ENCODE measurements around the gene ADGRV1. TPM values are rescaled to one million over a fixed set of nuclear protein-coding genes. Genes with fewer than 3 reads are reported as not detected.

Gene ADGRV1
- total RNA-seq, 4 donors from 2014 or later: 1.9 to 11.3 TPM; not detected in 2

- H3K27ac ChIP-seq: no peak overlapping the region
- TF ChIP-seq, protein P1, sequence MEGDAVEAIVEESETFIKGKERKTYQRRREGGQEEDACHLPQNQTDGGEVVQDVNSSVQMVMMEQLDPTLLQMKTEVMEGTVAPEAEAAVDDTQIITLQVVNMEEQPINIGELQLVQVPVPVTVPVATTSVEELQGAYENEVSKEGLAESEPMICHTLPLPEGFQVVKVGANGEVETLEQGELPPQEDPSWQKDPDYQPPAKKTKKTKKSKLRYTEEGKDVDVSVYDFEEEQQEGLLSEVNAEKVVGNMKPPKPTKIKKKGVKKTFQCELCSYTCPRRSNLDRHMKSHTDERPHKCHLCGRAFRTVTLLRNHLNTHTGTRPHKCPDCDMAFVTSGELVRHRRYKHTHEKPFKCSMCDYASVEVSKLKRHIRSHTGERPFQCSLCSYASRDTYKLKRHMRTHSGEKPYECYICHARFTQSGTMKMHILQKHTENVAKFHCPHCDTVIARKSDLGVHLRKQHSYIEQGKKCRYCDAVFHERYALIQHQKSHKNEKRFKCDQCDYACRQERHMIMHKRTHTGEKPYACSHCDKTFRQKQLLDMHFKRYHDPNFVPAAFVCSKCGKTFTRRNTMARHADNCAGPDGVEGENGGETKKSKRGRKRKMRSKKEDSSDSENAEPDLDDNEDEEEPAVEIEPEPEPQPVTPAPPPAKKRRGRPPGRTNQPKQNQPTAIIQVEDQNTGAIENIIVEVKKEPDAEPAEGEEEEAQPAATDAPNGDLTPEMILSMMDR (IDR thresholded peaks at IDR 0.05): no peak
- no peak for TF ChIP-seq POLR2A (IDR thresholded peaks at IDR 0.05)
- no peaks in the 10 kb centered on the region for H3K27me3 ChIP-seq
- no peak for DNase-seq
- peaks cover 0 to 3% of the 10 kb centered on the region in 2 donors for H3K4me1 ChIP-seq
- no peaks in the 10 kb centered on the region for H3K9me3 ChIP-seq
- H3K4me3 ChIP-seq: no peak overlapping the region
- H3K36me3 ChIP-seq: no peaks in the 10 kb centered on the region
- intact Hi-C loops (cut with DNase I; ENCODE audit: low total_unique reads): loop anchor here (10.0 kb wide), 1 partner anchor 119 kb away; no protein-coding TSS in a partner anchor
These were observed 24.8 kb upstream of the ADGRV1 start for GRCh38 chr5:90533794-90534193.

DNA sequence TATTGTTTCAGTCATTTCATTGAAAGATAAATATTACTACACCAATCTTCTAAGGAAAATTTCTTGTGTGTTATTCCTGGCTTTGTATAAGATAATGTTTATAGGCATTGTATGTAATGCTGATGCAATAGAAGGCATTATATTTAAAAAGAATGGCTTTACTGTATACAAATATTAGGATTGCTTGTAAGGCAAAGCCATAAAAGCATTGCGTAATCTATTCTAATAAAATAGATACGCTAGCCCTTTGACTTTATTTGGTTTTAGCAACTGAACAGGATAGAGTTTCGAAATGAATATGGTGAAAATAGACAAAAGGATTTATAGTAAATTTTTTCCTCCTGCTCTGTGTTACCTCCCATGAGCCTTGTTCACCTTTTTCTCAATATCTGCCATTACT is 23.7 kb upstream of the ADGRV1 start:
- TF ChIP-seq POLR2A (IDR thresholded peaks at IDR 0.05): no peak
- TF ChIP-seq, protein P1 (IDR thresholded peaks at IDR 0.05): no peak
- Histone ChIP-seq H3K9me3 (no peaks in the 10 kb centered on the region), H3K4me3 (no peak overlapping the region), H3K27ac (no peak overlapping the region), H3K27me3 (no peaks in the 10 kb centered on the region), H3K4me1 (peaks cover 0 to 3% of the 10 kb centered on the region in 2 donors), H3K36me3 (no peaks in the 10 kb centered on the region)
- no peak for DNase-seq
- intact Hi-C loops (cut with DNase I; ENCODE audit: low total_unique reads): loop anchor here (10.0 kb wide), 1 partner anchor 120 kb away; no protein-coding TSS in a partner anchor

DNA sequence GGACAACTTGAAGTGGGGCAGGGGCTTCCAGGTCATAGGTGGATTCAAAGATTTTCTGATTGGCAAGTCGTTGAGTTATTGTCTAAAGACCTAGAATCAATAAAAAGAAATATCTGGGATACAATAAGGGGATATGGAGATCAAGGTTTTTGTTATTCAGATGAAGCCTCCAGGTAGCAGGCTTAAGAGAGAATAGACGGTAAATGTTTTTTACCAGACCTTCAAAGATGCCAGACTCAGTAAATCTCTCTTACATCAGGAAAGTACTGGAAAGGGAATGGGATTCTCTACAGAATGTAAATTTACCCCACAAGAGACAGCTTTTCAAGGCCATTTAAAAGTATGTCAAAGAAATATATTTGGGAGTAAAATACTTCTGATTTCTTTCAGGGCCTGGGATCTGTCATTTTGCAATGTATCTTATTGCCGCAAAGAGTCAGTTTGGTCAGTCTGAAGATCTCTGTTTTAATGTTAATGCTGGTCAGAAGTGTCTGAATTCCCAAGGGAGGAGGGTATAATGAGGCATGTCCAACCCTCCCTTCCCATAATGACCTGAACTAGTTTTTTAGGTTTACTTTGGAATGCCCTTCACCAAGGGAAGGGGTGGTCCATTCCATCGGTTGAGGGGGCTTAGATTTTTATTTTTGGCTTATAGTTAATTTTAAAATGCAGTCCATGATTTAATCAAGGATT is 15.6 kb upstream of the ADGRV1 start:
- no peaks in the 10 kb centered on the region for H3K36me3 ChIP-seq
- H3K4me1 ChIP-seq: no peaks in the 10 kb centered on the region
- no peak overlapping the region for H3K4me3 ChIP-seq
- DNase-seq: no peak
- no peaks in the 10 kb centered on the region for H3K9me3 ChIP-seq
- intact Hi-C loops (cut with DNase I; ENCODE audit: low total_unique reads): no loop called here
- H3K27ac ChIP-seq: no peak overlapping the region
- TF ChIP-seq, protein P1 (IDR thresholded peaks at IDR 0.05): no peak
- no peak for TF ChIP-seq POLR2A (IDR thresholded peaks at IDR 0.05)
- H3K27me3 ChIP-seq: peaks cover 0 to 3% of the 10 kb centered on the region in 2 donors

DNA sequence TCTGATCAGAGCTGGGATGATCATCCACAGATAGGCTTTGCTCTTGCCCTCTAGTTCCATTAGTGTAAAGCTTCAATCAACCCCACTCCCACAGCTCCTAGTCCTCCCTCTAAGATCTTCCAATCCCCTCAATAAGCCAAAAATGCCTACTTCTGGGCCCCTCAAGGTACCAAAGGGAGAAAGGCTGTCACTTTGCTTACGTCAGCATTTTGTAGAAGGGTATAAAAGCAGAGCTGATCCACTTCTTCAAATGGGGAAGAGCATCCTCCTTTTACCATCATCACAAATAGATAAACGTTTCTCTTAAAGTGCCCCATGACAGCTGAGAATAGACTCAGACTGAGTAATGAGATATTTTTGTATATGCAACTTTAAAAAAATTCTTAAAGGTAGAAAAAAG is 13.1 kb upstream of the ADGRV1 start:
- Histone ChIP-seq H3K36me3 (no peaks in the 10 kb centered on the region), H3K4me1 (no peaks in the 10 kb centered on the region), H3K9me3 (no peaks in the 10 kb centered on the region), H3K27me3 (peaks cover 0 to 10% of the 10 kb centered on the region in 2 donors), H3K4me3 (no peak overlapping the region), H3K27ac (no peak overlapping the region)
- TF ChIP-seq, protein P1 (IDR thresholded peaks at IDR 0.05): no peak
- no peak for TF ChIP-seq POLR2A (IDR thresholded peaks at IDR 0.05)
- DNase-seq: no peak
- intact Hi-C loops (cut with DNase I; ENCODE audit: low total_unique reads): no loop called here

GRCh38 chr5:90546216-90546837 is 12.3 kb upstream of the ADGRV1 start:
- no peaks in the 10 kb centered on the region for H3K9me3 ChIP-seq
- TF ChIP-seq POLR2A (IDR thresholded peaks at IDR 0.05): no peak
- TF ChIP-seq, protein P1 (IDR thresholded peaks at IDR 0.05): no peak
- no peak overlapping the region for H3K27ac ChIP-seq
- intact Hi-C loops (cut with DNase I; ENCODE audit: low total_unique reads): no loop called here
- no peaks in the 10 kb centered on the region for H3K36me3 ChIP-seq
- H3K4me1 ChIP-seq: no peaks in the 10 kb centered on the region
- H3K4me3 ChIP-seq: no peak overlapping the region
- no peak for DNase-seq
- H3K27me3 ChIP-seq: peaks cover 0 to 10% of the 10 kb centered on the region in 2 donors
